Activated CD8-positive, alpha-beta memory T cell treated with anti-CD3 and anti-CD28 coated beads for 4 hours (primary cell): Measurements from ENCODE around the gene THSD4.

Source experiments
- DNase-seq, 2 donors: peaks; one replicate each; pipeline ENCODE4 v3.0.0-alpha.2; 2020; ENCODE audit warnings: low read depth in 2 of 2

THSD4 gene

GRCh38 chr15:71623111-71623510, 507.8 kb downstream of the THSD4 start:
- no peak for DNase-seq

DNA sequence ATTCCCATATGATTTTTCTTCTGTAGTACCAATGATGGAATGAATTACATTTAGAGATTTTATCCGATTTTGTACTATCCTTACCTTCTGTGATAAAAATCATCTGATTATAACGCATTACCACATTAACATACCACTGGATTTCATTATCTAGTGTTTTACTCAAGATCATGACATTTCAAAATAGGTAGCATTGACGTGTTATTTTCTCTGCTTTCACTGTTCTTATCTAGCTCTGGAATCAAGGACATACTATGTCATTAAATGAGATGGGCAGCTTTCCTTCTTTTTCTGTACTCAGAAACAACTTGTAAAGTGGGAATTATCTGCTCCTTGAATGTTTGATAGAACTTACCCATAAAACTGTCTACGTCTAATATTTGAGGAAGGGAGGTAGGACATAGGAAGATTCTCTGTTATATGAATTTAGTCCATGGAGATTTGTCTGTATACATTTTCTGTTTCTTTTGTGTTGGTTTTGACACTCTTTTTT, 511.4 kb downstream of the THSD4 start:
- no peak for DNase-seq

GRCh38 chr15:71627188-71627587, 511.9 kb downstream of the THSD4 start:
- no peak for DNase-seq

DNA sequence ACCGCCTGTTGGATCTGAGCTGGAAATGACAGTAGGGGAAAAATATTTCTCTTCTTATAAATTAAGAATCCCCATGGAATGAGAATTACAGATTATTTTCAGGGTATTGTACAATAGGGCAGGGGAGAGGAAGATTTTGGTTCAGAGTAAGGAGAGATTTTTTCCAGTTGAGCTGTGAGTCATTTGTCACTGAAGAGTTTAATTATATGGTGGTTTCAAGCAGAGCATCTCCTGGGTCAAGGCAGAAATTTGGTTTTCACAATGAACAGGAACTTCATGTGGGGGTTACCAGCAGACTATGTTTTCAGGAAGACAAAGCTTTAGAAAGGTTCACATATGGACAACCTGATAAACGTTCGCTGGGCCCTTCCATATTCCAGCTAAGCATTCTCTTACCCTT, 512.3 kb downstream of the THSD4 start:
- no peak for DNase-seq

GRCh38 chr15:71628988-71629770, 513.9 kb downstream of the THSD4 start:
- no peak for DNase-seq

DNA sequence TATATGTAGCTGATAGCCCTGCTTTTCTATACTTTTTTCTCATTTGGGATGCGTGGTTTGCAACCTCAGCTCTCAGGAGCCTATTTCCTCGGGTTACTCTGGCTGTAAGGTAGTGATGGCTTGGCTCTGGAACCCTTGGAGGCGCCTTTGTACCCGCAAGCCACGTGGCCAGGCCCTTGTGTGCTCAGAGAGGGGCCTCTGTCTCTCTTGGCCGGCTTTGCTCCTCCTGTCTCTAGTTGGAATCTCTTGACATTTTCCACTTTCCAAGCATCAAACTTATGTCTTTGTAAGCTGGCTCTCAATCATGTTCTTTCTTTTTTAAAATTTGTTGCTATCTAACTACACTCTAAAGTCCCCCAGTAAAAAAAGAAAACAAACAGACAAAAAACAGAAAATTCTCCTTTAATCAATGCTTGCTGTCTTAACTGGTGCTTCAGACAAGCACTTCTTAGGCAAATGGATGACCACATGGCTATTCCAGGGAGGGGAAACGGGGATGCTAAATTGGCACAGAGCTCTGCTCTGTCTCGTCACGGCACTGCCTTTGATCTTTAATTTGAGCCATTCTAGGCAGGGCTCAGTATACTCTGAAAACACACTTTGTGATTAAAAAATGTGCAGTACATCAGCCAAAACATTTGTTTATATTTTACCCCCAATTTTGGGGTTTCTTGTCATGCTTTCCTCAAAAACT, 514.7 kb downstream of the THSD4 start:
- DNase-seq, result no peak

GRCh38 chr15:71630475-71630809, 515.2 kb downstream of the THSD4 start:
- no peak for DNase-seq

DNA sequence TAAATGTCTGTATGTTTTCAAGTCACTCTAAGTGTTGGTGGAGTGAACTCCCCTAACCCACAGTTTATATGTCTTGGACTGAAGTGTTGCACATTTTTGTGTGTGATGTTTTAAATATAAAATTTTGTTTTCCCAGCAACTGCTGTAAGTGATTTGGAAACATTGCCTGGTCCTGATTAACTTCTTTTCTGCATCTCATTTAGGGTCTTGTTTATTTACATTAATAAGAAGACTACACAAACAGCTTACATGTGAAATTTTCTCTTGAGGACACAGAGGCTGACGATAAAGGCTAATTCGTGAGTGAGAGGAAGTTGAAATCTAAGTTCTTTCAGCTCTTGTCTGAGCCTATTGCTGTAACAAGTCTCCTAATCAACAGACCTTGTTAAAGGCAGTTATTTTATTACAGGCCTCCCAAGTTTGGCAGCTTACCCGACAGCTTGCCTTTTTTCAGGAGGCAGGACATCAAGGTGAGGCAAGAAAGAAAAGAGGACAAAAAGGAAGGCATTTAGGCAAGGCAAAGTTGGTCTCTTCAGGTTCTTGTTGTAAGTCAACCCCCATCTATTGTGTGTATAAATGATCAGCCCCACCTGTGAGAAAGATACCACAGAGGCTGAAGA, 517.4 kb downstream of the THSD4 start:
- DNase-seq, result no peak

- DNase-seq, result no peak
Observed at GRCh38 chr15:71634820-71635560, 519.7 kb downstream of the THSD4 start.

- no peak for DNase-seq
Observed at GRCh38 chr15:71635735-71636134, 520.5 kb downstream of the THSD4 start.

DNA sequence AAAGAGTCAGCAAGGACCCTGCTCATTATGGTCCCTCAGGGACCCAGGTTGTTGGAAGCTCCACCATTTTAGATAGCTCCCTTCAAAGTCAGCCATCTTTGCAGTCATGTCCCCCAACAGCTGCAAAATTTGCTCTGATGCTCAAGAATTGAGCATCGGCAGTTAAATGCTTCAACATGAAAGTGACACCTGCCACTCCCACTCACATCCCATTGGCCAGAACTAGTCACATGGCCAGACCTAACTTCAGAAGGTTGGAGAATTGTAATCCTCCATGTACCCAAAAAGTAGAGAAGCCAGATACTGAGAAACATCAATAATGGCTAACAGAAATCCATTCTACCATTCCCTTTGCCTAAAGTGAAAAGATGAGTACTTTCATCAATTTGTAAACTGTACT, 523.6 kb downstream of the THSD4 start:
- no peak for DNase-seq

- no peak for DNase-seq
Observed at GRCh38 chr15:71639471-71639870, 524.2 kb downstream of the THSD4 start.

DNA sequence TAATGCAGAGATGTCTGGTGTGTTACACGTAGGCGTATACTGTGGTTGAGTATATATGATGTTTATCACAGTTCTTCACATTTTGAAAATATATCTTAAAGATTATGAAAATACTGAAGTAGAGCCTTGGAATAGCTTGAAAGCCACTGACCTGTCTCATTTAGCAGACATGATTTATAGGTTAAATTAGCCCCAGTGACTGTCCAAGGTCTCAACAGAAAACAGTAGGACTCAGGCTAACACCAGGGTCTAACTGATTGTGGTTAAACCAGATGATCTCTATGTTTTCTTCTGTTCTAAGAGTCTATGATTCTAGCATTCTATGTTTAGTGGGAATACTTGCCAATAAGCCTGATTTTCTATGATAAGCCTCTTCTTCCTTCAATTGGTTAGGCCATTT, 528.6 kb downstream of the THSD4 start:
- no peak for DNase-seq

GRCh38 chr15:71646767-71647486, 531.7 kb downstream of the THSD4 start:
- DNase-seq, result no peak

- DNase-seq, result no peak
Observed at GRCh38 chr15:71647487-71647808, 532.2 kb downstream of the THSD4 start.

DNA sequence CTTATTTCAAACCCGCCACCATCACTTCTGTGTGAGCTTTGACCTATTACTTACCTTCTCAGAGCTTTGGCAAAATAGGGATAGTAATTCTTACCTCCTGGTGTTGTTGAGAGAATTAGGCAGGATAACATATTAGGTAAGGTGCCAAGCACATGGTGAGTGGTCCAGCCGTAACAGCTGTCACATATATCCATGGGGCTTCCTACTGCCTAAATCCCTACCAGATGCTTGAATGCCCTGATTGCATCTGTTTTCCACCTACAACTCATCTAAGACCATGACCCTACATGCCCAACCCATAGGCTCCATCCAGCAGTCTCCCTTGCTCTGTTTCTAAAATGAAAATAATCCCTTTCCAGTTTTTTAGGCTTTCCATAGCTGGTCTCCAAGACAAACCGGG, 532.8 kb downstream of the THSD4 start:
- DNase-seq, result no peak

- no peak for DNase-seq
Observed at GRCh38 chr15:71649894-71650293, 534.6 kb downstream of the THSD4 start.

GRCh38 chr15:71650603-71651002, 535.3 kb downstream of the THSD4 start:
- DNase-seq, result no peak

GRCh38 chr15:71651750-71652186, 536.5 kb downstream of the THSD4 start:
- DNase-seq, result no peak

GRCh38 chr15:71654042-71654719, 538.9 kb downstream of the THSD4 start:
- no peak for DNase-seq

GRCh38 chr15:71654720-71655174, 539.5 kb downstream of the THSD4 start:
- no peak for DNase-seq
